GM19099 (cell line): ENCODE results near the gene PRRT4.

Experiments used
- POLR2A ChIP-seq: IDR thresholded peaks from 3 replicates; pipeline ENCODE4 v1.6.1; 2011; ENCODE audit warnings: low read depth; ENCODE audit not compliant: insufficient read length; ENCODE audit errors: extremely low read depth

The PRRT4 gene

DNA sequence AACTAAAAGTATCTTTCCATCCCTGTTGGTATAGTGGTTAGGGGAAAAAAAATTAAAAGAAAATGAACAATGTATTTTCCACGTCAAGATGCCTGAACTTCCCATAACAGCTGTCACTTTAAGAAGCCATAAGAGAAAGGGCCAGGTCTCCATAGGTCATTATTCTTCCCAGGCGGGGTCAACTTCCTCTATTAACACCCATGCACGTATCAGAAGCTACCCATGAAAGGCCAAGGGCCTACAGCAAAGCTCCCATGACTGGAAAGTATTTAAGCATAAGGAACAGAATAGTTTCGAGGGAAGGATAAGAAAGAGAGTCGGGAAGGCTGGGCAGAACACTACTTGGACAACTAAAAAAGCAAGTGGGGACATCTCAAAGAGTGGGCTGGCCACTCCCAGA is 57.8 kb downstream of the PRRT4 start:
- TF ChIP-seq POLR2A, result no peak

DNA sequence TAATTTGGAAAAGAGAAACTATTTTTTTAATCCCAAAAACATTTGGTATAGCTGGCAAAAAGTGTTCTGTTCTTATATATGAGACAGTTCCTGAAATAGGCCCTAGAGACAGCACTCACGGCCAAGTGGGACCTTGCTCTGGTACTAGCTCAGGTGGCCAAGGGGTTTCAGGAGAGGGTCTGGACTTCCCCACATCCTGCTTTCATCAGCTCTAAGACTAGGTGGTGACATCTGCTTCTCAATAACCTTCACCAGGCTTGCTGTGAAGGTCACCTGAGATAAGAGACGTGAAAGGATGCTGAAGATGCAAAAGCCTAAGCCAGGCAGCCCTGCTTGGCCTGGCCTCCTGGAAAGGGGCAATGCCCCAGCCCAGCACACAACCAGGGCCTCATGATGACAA is 58.4 kb downstream of the PRRT4 start:
- no peak for TF ChIP-seq POLR2A

DNA sequence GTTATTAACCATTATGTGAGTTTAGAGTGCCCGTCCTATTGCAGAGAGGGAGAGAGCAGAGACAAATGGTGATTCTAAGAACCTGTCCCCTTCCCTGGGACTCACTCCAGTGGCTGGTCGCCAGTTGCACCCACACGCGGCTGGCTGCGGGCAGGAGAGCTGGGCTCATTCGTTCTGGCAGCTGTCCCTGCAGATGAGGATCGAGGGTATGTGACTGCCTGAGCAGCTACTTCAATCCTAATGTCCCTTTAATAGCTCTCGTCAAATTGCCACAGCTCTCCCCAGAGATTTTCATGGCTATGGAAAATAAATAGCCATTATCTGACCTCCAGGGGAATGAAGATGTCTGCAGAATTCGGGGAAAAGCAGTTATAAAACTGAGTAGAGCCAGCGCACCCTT is 59.4 kb downstream of the PRRT4 start:
- TF ChIP-seq POLR2A, result no peak
